ENCODE data around the gene KLHL12.
A peak's percentile ranks its signal among the peaks of the same experiment; 100 is the strongest.

The KLHL12 gene

DNA sequence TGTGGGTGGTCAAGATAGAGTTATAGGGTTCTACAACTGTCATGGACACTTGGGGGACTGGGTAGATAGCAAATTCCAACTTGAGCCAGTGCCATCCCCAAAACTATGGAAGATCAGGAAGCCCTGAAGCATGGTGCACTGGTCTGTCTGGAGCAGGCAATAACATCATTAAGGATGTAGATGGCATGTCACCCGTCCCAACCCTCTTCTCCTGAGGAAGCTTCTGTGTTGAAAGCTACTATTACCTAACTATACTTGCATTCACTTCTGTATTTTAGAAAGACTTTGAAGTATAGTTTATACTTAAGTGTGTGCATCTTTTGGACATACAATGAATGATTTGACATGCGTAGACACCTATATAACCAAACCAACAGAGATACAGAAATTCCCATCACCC, 71.0 kb downstream of the KLHL12 start:
- Histone ChIP-seq H3K36me3 (ENCODE audit: insufficient read depth) (no peaks in the 10 kb centered on the region), H3K79me2 (ENCODE audit: insufficient read depth, low read depth) (no peaks in the 10 kb centered on the region), H2AFZ (ENCODE audit: low read depth) (no peak overlapping the region), H3K4me1 (ENCODE audit: low read depth, poor library complexity, severe bottlenecking) (no peaks in the 10 kb centered on the region), H3K9ac (no peak overlapping the region), H3K27ac (no peak overlapping the region), H4K20me1 (ENCODE audit: insufficient read depth) (no peaks in the 10 kb centered on the region), H3K4me2 (no peak overlapping the region), H3K27me3 (ENCODE audit: insufficient read depth, low read depth) (no peaks in the 10 kb centered on the region), H3K4me3 (IDR thresholded peaks at IDR 0.05; ENCODE audit: insufficient read depth, low read depth, low read length) (no peak overlapping the region)
- TF ChIP-seq, protein P1, sequence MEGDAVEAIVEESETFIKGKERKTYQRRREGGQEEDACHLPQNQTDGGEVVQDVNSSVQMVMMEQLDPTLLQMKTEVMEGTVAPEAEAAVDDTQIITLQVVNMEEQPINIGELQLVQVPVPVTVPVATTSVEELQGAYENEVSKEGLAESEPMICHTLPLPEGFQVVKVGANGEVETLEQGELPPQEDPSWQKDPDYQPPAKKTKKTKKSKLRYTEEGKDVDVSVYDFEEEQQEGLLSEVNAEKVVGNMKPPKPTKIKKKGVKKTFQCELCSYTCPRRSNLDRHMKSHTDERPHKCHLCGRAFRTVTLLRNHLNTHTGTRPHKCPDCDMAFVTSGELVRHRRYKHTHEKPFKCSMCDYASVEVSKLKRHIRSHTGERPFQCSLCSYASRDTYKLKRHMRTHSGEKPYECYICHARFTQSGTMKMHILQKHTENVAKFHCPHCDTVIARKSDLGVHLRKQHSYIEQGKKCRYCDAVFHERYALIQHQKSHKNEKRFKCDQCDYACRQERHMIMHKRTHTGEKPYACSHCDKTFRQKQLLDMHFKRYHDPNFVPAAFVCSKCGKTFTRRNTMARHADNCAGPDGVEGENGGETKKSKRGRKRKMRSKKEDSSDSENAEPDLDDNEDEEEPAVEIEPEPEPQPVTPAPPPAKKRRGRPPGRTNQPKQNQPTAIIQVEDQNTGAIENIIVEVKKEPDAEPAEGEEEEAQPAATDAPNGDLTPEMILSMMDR (conservative IDR thresholded peaks at IDR 0.05; ENCODE audit: low read depth, low read length): no peak

DNA sequence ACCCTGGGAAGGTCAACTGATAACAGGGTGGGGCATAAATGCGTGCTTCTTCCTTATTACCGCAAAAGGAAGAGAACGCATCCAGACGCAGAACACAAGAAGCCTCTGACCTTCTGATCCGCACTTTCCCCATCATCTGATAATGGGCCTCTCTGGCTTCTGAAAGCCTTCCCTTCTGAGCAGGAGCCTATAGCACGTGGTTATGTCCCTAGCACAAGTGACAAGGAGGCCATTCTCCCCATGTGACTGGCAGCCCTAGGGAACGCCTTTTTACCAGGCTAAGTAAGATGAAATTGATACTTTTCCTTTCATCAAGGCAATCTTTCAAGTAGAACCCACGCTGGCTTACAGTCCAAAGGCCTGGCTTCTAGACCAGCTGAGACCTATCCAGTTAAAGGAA, 72.2 kb downstream of the KLHL12 start:
- Histone ChIP-seq H3K9ac (no peak overlapping the region), H3K4me1 (ENCODE audit: low read depth, poor library complexity, severe bottlenecking) (no peaks in the 10 kb centered on the region), H3K27me3 (ENCODE audit: insufficient read depth, low read depth) (no peaks in the 10 kb centered on the region), H3K4me2 (no peak overlapping the region), H4K20me1 (ENCODE audit: insufficient read depth) (no peaks in the 10 kb centered on the region), H3K79me2 (ENCODE audit: insufficient read depth, low read depth) (no peaks in the 10 kb centered on the region), H3K4me3 (IDR thresholded peaks at IDR 0.05; ENCODE audit: insufficient read depth, low read depth, low read length) (no peak overlapping the region), H3K27ac (no peak overlapping the region), H3K36me3 (ENCODE audit: insufficient read depth) (no peaks in the 10 kb centered on the region), H2AFZ (ENCODE audit: low read depth) (no peak overlapping the region)
- TF ChIP-seq, protein P1 (conservative IDR thresholded peaks at IDR 0.05; ENCODE audit: low read depth, low read length): no peak

DNA sequence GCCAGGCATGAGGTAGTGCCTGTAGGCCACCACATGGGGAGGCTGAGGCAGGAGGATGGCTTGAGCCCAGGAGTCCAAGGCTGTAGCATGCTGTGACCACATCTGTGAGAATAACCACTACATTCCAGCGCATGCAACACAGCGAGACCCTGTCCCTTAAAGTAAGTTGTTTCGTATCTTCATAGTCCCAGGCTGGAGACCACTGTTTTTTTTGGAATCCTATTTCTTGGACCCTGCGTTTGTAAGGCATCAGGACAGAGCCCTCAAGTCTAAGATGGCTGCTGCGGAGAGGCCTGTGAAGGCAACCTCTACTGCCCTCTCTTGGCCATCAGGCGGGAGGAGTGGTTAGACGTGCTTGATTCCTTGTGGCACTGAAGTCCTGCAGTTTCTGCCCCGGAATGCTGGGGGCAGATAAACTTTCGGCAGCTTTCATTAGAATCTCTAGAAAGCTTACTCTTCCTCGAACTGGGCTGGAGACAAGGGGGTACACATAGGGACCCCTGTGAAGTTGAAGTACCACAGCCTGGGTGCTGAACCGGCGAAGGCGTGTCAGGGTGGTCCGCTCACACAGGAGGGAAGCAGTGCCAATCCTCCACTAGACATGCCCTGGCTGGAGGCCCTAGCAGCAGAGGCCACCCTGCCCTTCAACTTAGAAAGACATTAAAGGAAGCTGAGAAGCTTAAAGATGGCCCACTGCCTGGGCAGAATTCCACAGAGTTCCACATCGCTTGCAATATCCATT, 74.7 kb downstream of the KLHL12 start:
- H3K27ac ChIP-seq: no peak overlapping the region
- no peak overlapping the region for H3K4me3 ChIP-seq (IDR thresholded peaks at IDR 0.05; ENCODE audit: insufficient read depth, low read depth, low read length)
- no peak overlapping the region for H2AFZ ChIP-seq (ENCODE audit: low read depth)
- H3K9ac ChIP-seq: no peak overlapping the region
- TF ChIP-seq, protein P1 (conservative IDR thresholded peaks at IDR 0.05; ENCODE audit: low read depth, low read length): peak; percentile 27; the same call in 1 of the 2 replicates
- no peaks in the 10 kb centered on the region for H4K20me1 ChIP-seq (ENCODE audit: insufficient read depth)
- H3K36me3 ChIP-seq (ENCODE audit: insufficient read depth): no peaks in the 10 kb centered on the region
- H3K4me2 ChIP-seq: no peak overlapping the region
- no peaks in the 10 kb centered on the region for H3K79me2 ChIP-seq (ENCODE audit: insufficient read depth, low read depth)
- no peaks in the 10 kb centered on the region for H3K27me3 ChIP-seq (ENCODE audit: insufficient read depth, low read depth)
- no peaks in the 10 kb centered on the region for H3K4me1 ChIP-seq (ENCODE audit: low read depth, poor library complexity, severe bottlenecking)

DNA sequence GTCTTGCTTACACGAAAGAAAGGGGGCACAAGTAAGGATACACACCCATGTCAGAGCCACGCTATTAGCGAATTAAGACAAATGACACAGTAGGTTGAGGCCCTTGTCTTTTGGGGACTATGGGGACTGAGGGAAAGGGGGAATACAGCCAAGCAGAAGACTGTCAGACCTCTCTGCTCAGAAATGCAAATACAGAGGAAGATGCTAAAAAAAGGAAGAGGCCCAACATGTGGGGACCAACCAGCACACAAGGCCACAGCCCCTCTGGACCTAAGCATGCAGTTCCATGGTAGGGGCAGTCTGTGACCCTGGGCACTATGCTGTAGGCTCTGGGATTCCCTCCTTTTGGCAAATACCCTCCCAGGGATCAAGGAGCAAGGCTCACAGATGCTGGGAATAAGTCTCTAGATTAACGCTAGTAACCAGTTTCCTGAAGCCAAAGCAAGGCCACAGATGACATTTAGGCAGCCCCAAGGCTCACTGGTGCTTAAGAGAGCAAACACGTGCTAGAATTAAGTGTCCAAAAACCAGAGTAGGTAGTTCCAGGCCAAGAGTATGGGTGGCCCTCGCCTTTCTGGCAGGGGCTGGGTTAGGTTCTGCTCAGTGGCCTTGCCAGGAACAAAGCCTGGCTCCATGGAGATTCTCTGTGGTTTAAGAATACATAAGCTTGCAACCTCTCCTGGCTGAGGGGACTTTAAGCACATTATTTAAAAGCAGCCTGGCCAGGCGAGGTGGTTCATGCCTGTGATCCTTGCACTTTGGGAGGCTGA, 76.3 kb downstream of the KLHL12 start:
- Histone ChIP-seq H4K20me1 (ENCODE audit: insufficient read depth) (no peaks in the 10 kb centered on the region), H3K4me1 (ENCODE audit: low read depth, poor library complexity, severe bottlenecking) (no peaks in the 10 kb centered on the region), H3K4me2 (no peak overlapping the region), H2AFZ (ENCODE audit: low read depth) (no peak overlapping the region), H3K9ac (no peak overlapping the region), H3K79me2 (ENCODE audit: insufficient read depth, low read depth) (no peaks in the 10 kb centered on the region), H3K4me3 (IDR thresholded peaks at IDR 0.05; ENCODE audit: insufficient read depth, low read depth, low read length) (no peak overlapping the region), H3K36me3 (ENCODE audit: insufficient read depth) (no peaks in the 10 kb centered on the region), H3K27ac (no peak overlapping the region), H3K27me3 (ENCODE audit: insufficient read depth, low read depth) (no peaks in the 10 kb centered on the region)
- TF ChIP-seq, protein P1 (conservative IDR thresholded peaks at IDR 0.05; ENCODE audit: low read depth, low read length): no peak

All from KMS-11 (cell line).